Measurements from ENCODE around the gene PRKD1.

The PRKD1 gene

DNA sequence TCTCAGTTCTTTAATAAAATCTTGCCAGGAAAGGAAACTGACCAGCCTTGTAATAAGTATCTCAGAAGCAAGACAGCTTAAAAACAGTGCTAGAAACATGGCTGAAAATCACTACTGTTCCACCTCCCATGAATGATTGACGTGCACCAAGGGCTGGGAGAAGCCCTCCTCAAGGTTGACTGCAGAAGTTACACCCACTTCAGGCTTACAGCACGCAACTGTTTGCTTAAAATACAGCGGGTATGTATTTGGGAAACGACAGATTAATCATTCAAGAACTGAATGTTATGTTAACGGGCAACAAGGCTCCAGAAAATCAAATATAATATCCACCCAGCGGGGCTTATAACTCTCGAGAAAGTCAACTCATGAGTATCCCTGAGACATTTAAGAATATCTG, 22.1 kb downstream of the PRKD1 start:
- no peaks in the 10 kb centered on the region for H3K36me3 ChIP-seq (ENCODE audit: control insufficient read depth in 4 of 4, insufficient read depth in 4 of 4, low read length in 3 of 4)
- no peak overlapping the region for H3K4me3 ChIP-seq (ENCODE audit: control insufficient read depth in 1 of 7, extremely low read depth in 1 of 7, insufficient read depth in 4 of 7, low read depth in 2 of 7, low read length in 6 of 7)
- ChIA-PET POLR2A (no interaction called here), CTCF (no interaction called here)
- no peak for DNase-seq
- no peak overlapping the region for H3K27ac ChIP-seq (ENCODE audit: insufficient read depth in 1 of 2, low read depth in 1 of 2, low read length in 2 of 2, poor library complexity in 1 of 2, severe bottlenecking in 2 of 2)
- H3K4me1 ChIP-seq (ENCODE audit: control extremely low read depth in 1 of 4, control insufficient read depth in 4 of 4, insufficient read depth in 4 of 4, low read length in 3 of 4): no peaks in the 10 kb centered on the region
- H3K27me3 ChIP-seq (replicated peaks in 2 of 5; ENCODE audit: control insufficient read depth in 4 of 5, insufficient read depth in 5 of 5, low read length in 4 of 5): no peaks in the 10 kb centered on the region
- 67% methylated on average over 1 of the region's 7 CpGs for WGBS (ENCODE audit: insufficient coverage)
- H3K9me3 ChIP-seq (ENCODE audit: control extremely low read depth in 1 of 5, control insufficient read depth in 4 of 5, insufficient read depth in 2 of 5, low read depth in 1 of 5, low read length in 4 of 5): peaks cover 0 to 2% (median 0%) of the 10 kb centered on the region in 5 experiments

DNA sequence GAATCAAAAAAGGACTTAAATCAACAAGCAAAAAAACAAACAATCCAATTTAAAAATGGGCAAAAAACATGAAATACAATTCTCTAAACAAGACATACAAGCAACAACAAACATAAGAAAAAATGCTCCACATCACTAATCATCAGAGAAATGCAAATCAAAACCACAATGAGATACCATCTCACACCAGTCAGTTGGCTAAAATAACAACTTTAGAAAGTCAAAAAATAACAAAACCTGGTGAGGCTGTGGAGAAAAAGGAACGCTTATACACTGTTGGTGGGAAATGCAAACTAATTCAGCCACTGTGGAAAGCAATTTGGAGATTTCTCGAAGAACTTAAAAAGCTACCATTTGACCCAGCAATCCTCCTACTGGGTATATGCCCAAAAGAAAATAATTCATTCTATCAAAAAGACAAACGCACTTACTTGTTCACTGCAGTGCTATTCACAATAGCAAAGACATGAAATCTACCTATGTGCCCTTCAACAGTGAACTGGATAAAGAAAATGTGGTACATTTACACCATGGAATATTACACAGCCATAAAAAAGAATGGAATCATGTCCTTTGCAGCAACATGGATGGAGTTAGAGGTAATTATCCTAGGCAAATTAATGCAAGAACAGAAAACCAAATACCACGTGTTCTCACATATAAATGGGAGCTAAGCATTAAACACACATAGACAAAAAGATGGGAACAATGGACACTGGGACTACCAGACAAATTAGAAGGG, 26.9 kb downstream of the PRKD1 start:
- Histone ChIP-seq H3K27me3 (replicated peaks in 2 of 5; ENCODE audit: control insufficient read depth in 4 of 5, insufficient read depth in 5 of 5, low read length in 4 of 5) (no peaks in the 10 kb centered on the region), H3K4me1 (ENCODE audit: control extremely low read depth in 1 of 4, control insufficient read depth in 4 of 4, insufficient read depth in 4 of 4, low read length in 3 of 4) (no peaks in the 10 kb centered on the region), H3K9me3 (ENCODE audit: control extremely low read depth in 1 of 5, control insufficient read depth in 4 of 5, insufficient read depth in 2 of 5, low read depth in 1 of 5, low read length in 4 of 5) (no peaks in the 10 kb centered on the region), H3K4me3 (ENCODE audit: control insufficient read depth in 1 of 7, extremely low read depth in 1 of 7, insufficient read depth in 4 of 7, low read depth in 2 of 7, low read length in 6 of 7) (no peak overlapping the region), H3K36me3 (ENCODE audit: control insufficient read depth in 4 of 4, insufficient read depth in 4 of 4, low read length in 3 of 4) (no peaks in the 10 kb centered on the region), H3K27ac (ENCODE audit: insufficient read depth in 1 of 2, low read depth in 1 of 2, low read length in 2 of 2, poor library complexity in 1 of 2, severe bottlenecking in 2 of 2) (no peak overlapping the region)
- ChIA-PET POLR2A (no interaction called here), CTCF (no interaction called here)
- 100% methylated on average over 1 of the region's 4 CpGs for WGBS (ENCODE audit: insufficient coverage)
- no peak for DNase-seq

DNA sequence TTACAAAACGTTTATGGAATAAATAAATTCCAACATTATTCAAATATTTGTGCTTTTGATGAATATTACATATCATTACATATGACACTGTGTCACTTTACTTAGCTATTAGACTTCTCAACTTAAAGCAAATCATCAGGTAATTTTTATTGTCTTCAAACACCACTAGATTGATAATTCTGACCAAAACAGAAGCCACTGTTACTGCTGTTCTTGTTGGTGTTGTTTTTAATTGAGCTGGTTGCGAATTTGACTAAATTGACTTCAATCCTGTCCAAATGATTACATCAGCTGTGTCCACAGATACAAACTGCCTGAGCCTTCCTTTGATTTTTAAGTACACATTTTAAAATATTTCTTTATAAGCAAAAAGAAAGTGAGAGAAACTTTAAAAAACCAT, 29.2 kb downstream of the PRKD1 start:
- Histone ChIP-seq H3K9me3 (ENCODE audit: control extremely low read depth in 1 of 5, control insufficient read depth in 4 of 5, insufficient read depth in 2 of 5, low read depth in 1 of 5, low read length in 4 of 5) (no peaks in the 10 kb centered on the region), H3K4me3 (ENCODE audit: control insufficient read depth in 1 of 7, extremely low read depth in 1 of 7, insufficient read depth in 4 of 7, low read depth in 2 of 7, low read length in 6 of 7) (no peak overlapping the region), H3K27me3 (replicated peaks in 2 of 5; ENCODE audit: control insufficient read depth in 4 of 5, insufficient read depth in 5 of 5, low read length in 4 of 5) (no peaks in the 10 kb centered on the region), H3K36me3 (ENCODE audit: control insufficient read depth in 4 of 4, insufficient read depth in 4 of 4, low read length in 3 of 4) (no peaks in the 10 kb centered on the region), H3K4me1 (ENCODE audit: control extremely low read depth in 1 of 4, control insufficient read depth in 4 of 4, insufficient read depth in 4 of 4, low read length in 3 of 4) (no peaks in the 10 kb centered on the region), H3K27ac (ENCODE audit: insufficient read depth in 1 of 2, low read depth in 1 of 2, low read length in 2 of 2, poor library complexity in 1 of 2, severe bottlenecking in 2 of 2) (no peak overlapping the region)
- ChIA-PET CTCF (no interaction called here), POLR2A (no interaction called here)
- DNase-seq: no peak
- no CpG with 5 or more reads among the region's 2 CpGs for WGBS (ENCODE audit: insufficient coverage)

DNA sequence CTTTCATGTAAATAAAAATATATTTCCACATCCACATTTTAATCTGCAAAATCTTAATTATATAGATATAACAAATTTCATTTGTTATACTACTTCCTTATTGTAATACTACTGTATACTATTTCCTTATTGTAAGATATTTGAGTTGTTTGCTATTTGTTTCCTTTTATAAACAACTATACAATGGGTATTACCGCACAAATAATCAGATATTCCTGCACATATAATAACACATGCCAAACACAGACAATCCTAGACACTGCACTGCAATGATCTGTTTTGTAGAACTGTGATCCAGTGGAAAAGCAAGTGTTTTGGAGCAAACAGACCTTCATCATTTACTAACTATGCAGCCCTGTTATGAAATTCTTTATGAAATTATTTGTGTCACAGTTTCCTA, 30.5 kb downstream of the PRKD1 start:
- ChIA-PET CTCF (no interaction called here), POLR2A (no interaction called here)
- WGBS (ENCODE audit: insufficient coverage): no CpG with 5 or more reads among the region's 1 CpG
- Histone ChIP-seq H3K4me1 (ENCODE audit: control extremely low read depth in 1 of 4, control insufficient read depth in 4 of 4, insufficient read depth in 4 of 4, low read length in 3 of 4) (no peaks in the 10 kb centered on the region), H3K27ac (ENCODE audit: insufficient read depth in 1 of 2, low read depth in 1 of 2, low read length in 2 of 2, poor library complexity in 1 of 2, severe bottlenecking in 2 of 2) (no peak overlapping the region), H3K36me3 (ENCODE audit: control insufficient read depth in 4 of 4, insufficient read depth in 4 of 4, low read length in 3 of 4) (no peaks in the 10 kb centered on the region), H3K27me3 (replicated peaks in 2 of 5; ENCODE audit: control insufficient read depth in 4 of 5, insufficient read depth in 5 of 5, low read length in 4 of 5) (no peaks in the 10 kb centered on the region), H3K4me3 (ENCODE audit: control insufficient read depth in 1 of 7, extremely low read depth in 1 of 7, insufficient read depth in 4 of 7, low read depth in 2 of 7, low read length in 6 of 7) (no peak overlapping the region), H3K9me3 (ENCODE audit: control extremely low read depth in 1 of 5, control insufficient read depth in 4 of 5, insufficient read depth in 2 of 5, low read depth in 1 of 5, low read length in 4 of 5) (no peaks in the 10 kb centered on the region)
- no peak for DNase-seq

DNA sequence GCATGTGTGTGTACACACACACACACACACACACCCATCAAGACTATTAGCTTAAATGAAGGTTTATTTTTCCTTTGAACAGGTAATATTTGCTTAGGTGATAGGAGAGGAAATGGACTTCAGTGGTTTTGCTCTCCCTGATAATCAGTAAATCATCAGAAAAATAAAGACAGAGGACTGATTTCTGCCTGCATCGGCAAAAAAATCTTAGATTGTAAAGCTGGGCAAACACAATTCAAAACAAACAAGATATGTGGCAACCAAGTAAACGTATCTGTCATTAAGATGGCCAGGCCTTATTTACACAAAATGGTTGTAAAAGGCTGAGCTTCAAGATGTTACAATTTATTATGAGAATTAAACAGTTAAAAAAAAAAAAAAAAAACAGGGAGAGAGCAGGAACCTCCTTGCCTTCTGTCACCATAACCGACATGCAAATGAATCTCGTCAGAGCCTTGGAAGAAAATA, 31.3 kb downstream of the PRKD1 start:
- no peak for DNase-seq
- CTCF ChIA-PET: interaction anchor here (0.6 kb wide), 1 partner anchor 11 kb away, joined by 3 read pairs; no protein-coding TSS in a partner anchor

DNA sequence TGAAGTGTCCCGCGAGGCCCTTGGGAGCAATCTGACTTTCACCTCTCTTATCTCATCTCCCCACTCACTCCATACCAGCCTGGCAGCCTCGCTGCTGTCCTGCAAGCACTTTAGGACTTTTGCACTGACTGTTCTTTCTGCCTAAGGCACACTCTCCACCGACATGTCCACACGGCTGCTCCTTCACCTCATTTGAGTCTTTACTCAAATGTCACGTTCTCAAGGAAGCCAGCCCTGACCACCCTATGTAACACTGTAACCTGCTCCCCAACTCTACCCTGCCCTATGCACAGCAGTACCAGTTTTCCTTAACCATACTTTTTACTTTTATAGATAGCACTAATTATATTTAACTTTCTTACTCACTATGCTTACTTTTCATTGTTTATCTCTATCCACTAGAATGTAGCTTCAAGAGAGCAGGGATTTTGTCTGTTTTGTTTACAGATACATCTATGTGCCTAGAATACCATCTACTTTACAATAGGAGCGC, 32.0 kb downstream of the PRKD1 start:
- Histone ChIP-seq H3K9me3 (ENCODE audit: control extremely low read depth in 1 of 5, control insufficient read depth in 4 of 5, insufficient read depth in 2 of 5, low read depth in 1 of 5, low read length in 4 of 5) (no peaks in the 10 kb centered on the region), H3K27ac (ENCODE audit: insufficient read depth in 1 of 2, low read depth in 1 of 2, low read length in 2 of 2, poor library complexity in 1 of 2, severe bottlenecking in 2 of 2) (no peak overlapping the region), H3K36me3 (ENCODE audit: control insufficient read depth in 4 of 4, insufficient read depth in 4 of 4, low read length in 3 of 4) (no peaks in the 10 kb centered on the region), H3K27me3 (replicated peaks in 2 of 5; ENCODE audit: control insufficient read depth in 4 of 5, insufficient read depth in 5 of 5, low read length in 4 of 5) (no peaks in the 10 kb centered on the region), H3K4me1 (ENCODE audit: control extremely low read depth in 1 of 4, control insufficient read depth in 4 of 4, insufficient read depth in 4 of 4, low read length in 3 of 4) (no peaks in the 10 kb centered on the region), H3K4me3 (ENCODE audit: control insufficient read depth in 1 of 7, extremely low read depth in 1 of 7, insufficient read depth in 4 of 7, low read depth in 2 of 7, low read length in 6 of 7) (no peak overlapping the region)
- ChIA-PET CTCF (interaction anchor here (0.6 kb wide), 1 partner anchor 12 kb away, joined by 3 read pairs; no protein-coding TSS in a partner anchor), POLR2A (no interaction called here)
- 91% methylated on average over 6 of the region's 7 CpGs for WGBS (ENCODE audit: insufficient coverage)
- no peak for DNase-seq

More for the DNA sequence above, 31.3 kb downstream of the PRKD1 start:
- POLR2A ChIA-PET: no interaction called here
- WGBS (ENCODE audit: insufficient coverage): 100% methylated on average over 1 of the region's 4 CpGs
- no peaks in the 10 kb centered on the region for H3K4me1 ChIP-seq (ENCODE audit: control extremely low read depth in 1 of 4, control insufficient read depth in 4 of 4, insufficient read depth in 4 of 4, low read length in 3 of 4)
- no peaks in the 10 kb centered on the region for H3K27me3 ChIP-seq (replicated peaks in 2 of 5; ENCODE audit: control insufficient read depth in 4 of 5, insufficient read depth in 5 of 5, low read length in 4 of 5)
- H3K9me3 ChIP-seq (ENCODE audit: control extremely low read depth in 1 of 5, control insufficient read depth in 4 of 5, insufficient read depth in 2 of 5, low read depth in 1 of 5, low read length in 4 of 5): no peaks in the 10 kb centered on the region
- no peaks in the 10 kb centered on the region for H3K36me3 ChIP-seq (ENCODE audit: control insufficient read depth in 4 of 4, insufficient read depth in 4 of 4, low read length in 3 of 4)
- H3K4me3 ChIP-seq (ENCODE audit: control insufficient read depth in 1 of 7, extremely low read depth in 1 of 7, insufficient read depth in 4 of 7, low read depth in 2 of 7, low read length in 6 of 7): no peak overlapping the region
- no peak overlapping the region for H3K27ac ChIP-seq (ENCODE audit: insufficient read depth in 1 of 2, low read depth in 1 of 2, low read length in 2 of 2, poor library complexity in 1 of 2, severe bottlenecking in 2 of 2)

DNA sequence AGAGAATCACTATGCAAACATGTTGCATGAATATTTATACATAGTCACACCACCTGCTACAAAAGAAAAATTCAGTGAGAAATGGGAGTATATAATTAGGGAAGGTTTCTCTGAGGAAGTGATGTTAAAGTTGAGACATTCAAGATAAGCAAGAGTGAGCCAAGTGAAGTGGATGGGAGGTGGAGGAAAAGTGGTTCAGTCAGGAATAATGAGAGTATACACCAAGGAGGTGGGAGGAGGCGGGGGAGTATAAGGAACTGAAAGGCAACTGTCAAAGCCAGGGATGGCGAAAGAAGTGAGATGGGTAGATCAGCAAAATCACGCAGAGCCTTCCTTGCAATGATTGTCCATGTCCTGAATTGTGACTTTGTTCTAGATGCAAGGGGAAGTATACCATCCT, 33.7 kb downstream of the PRKD1 start:
- ChIA-PET POLR2A (no interaction called here), CTCF (no interaction called here)
- Histone ChIP-seq H3K4me1 (ENCODE audit: control extremely low read depth in 1 of 4, control insufficient read depth in 4 of 4, insufficient read depth in 4 of 4, low read length in 3 of 4) (no peaks in the 10 kb centered on the region), H3K27me3 (replicated peaks in 2 of 5; ENCODE audit: control insufficient read depth in 4 of 5, insufficient read depth in 5 of 5, low read length in 4 of 5) (no peaks in the 10 kb centered on the region), H3K9me3 (ENCODE audit: control extremely low read depth in 1 of 5, control insufficient read depth in 4 of 5, insufficient read depth in 2 of 5, low read depth in 1 of 5, low read length in 4 of 5) (no peaks in the 10 kb centered on the region), H3K27ac (ENCODE audit: insufficient read depth in 1 of 2, low read depth in 1 of 2, low read length in 2 of 2, poor library complexity in 1 of 2, severe bottlenecking in 2 of 2) (no peak overlapping the region), H3K4me3 (ENCODE audit: control insufficient read depth in 1 of 7, extremely low read depth in 1 of 7, insufficient read depth in 4 of 7, low read depth in 2 of 7, low read length in 6 of 7) (no peak overlapping the region), H3K36me3 (ENCODE audit: control insufficient read depth in 4 of 4, insufficient read depth in 4 of 4, low read length in 3 of 4) (no peaks in the 10 kb centered on the region)
- WGBS (ENCODE audit: insufficient coverage): 100% methylated on average over 2 of the region's 3 CpGs
- DNase-seq: no peak

All from common myeloid progenitor, CD34-positive (primary cell).